Measurements from ENCODE around the gene PLEKHJ1. TPM values are rescaled to one million over a fixed set of nuclear protein-coding genes. Genes with fewer than 3 reads are reported as not detected.

PLEKHJ1 gene
- total and polyA plus RNA-seq, 2 of the 8 experiments (the other 6 are each of a cell fraction or from before 2014, with no cell fraction given), result 135 to 187 TPM

DNA sequence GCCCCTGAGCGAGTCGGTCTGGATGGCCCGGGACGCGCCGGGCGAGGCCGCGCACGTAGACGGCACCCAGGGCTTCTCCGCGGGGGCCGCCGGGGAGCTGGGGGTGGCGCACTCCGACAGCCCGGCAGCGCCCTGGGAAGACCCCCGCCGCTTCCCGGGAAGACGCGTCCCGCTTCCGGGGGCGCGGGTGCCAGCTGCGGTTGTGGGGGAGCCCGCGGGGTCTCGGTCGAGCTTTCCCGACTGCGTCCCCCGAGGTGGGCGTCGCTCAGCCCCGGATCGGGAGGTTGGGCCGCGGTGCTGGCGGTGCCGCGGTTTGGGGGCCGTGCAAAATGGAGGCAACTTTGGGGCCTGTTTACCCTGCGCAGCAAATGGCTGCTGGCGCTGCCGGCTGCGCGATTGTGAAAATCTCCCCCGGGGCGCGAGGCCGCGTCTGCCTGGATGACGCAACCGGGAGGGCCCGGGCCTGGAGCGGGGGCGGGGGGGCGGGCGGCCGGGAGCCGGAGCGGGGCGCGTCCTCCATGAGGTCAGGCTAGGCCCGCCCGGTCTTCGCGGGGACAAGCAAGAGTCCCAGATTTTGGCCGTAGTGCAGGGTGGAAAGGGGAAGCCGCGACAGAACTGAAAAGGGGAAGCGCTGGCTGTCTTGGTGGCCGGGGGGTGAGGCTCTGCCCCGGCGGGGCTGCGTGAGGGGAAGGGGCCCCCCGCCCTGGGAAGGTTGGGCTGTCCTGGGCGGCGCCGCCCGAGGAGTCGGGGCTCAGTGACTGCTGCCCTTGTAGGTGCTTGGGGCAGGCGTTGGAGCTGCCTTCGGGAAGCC, 34.5 kb upstream of the PLEKHJ1 start (continued):
- TF ChIP-seq JUND (IDR thresholded peaks at IDR 0.05; ENCODE audit: low read length) (no peak; the same call in 1 of the 2 replicates), YY1 (IDR thresholded peaks at IDR 0.05; ENCODE audit: low read depth, low read length) (peak; percentile 92)
